ENCODE data around the gene ASIC2.

ASIC2 gene

GRCh38 chr17:33085256-33085655, 207.8 kb downstream of the ASIC2 start:
- H3K4me3 ChIP-seq (replicated peaks in 1 of 2; ENCODE audit: low read depth in 2 of 2, low read length in 2 of 2), result no peak overlapping the region
- no peak for DNase-seq (ENCODE audit: low read depth in 2 of 2)
- TF ChIP-seq, protein P1, sequence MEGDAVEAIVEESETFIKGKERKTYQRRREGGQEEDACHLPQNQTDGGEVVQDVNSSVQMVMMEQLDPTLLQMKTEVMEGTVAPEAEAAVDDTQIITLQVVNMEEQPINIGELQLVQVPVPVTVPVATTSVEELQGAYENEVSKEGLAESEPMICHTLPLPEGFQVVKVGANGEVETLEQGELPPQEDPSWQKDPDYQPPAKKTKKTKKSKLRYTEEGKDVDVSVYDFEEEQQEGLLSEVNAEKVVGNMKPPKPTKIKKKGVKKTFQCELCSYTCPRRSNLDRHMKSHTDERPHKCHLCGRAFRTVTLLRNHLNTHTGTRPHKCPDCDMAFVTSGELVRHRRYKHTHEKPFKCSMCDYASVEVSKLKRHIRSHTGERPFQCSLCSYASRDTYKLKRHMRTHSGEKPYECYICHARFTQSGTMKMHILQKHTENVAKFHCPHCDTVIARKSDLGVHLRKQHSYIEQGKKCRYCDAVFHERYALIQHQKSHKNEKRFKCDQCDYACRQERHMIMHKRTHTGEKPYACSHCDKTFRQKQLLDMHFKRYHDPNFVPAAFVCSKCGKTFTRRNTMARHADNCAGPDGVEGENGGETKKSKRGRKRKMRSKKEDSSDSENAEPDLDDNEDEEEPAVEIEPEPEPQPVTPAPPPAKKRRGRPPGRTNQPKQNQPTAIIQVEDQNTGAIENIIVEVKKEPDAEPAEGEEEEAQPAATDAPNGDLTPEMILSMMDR (IDR thresholded peaks at IDR 0.05; ENCODE audit: low read depth, low read length), result no peak

GRCh38 chr17:33084755-33085154, 208.3 kb downstream of the ASIC2 start:
- DNase-seq (ENCODE audit: low read depth in 2 of 2), result no peak
- H3K4me3 ChIP-seq (replicated peaks in 1 of 2; ENCODE audit: low read depth in 2 of 2, low read length in 2 of 2), result no peak overlapping the region
- TF ChIP-seq, protein P1 (IDR thresholded peaks at IDR 0.05; ENCODE audit: low read depth, low read length), result no peak

GRCh38 chr17:33082529-33083173, 210.4 kb downstream of the ASIC2 start:
- H3K4me3 ChIP-seq (replicated peaks in 1 of 2; ENCODE audit: low read depth in 2 of 2, low read length in 2 of 2), result no peak overlapping the region
- TF ChIP-seq, protein P1 (IDR thresholded peaks at IDR 0.05; ENCODE audit: low read depth, low read length), result no peak
- DNase-seq (ENCODE audit: low read depth in 2 of 2), result no peak

DNA sequence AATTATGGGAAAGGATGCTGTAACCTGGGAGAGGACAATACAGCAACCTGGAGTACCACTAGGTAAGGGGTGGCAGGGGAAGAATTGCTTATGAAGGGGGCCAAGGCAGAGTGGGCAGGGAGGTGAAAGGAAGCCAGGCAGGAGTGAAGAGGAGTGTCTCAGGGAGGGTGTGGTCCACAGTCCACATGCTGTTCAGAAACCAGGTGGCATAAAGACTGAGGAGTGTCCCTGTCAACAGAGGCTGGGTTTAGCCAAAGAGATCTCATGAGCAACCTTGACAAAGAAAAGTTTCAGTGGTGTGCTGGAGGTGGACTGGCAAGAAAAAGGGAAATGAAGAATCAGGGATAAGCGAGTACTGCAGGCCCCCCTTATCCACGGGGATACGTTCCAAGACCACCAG, 213.0 kb downstream of the ASIC2 start:
- no peak for DNase-seq (ENCODE audit: low read depth in 2 of 2)
- H3K4me3 ChIP-seq (replicated peaks in 1 of 2; ENCODE audit: low read depth in 2 of 2, low read length in 2 of 2), result no peak overlapping the region
- TF ChIP-seq, protein P1 (IDR thresholded peaks at IDR 0.05; ENCODE audit: low read depth, low read length), result no peak

- DNase-seq (ENCODE audit: low read depth in 2 of 2), result no peak
- H3K4me3 ChIP-seq (replicated peaks in 1 of 2; ENCODE audit: low read depth in 2 of 2, low read length in 2 of 2), result no peak overlapping the region
- TF ChIP-seq, protein P1 (IDR thresholded peaks at IDR 0.05; ENCODE audit: low read depth, low read length), result no peak
These were observed 213.9 kb downstream of the ASIC2 start for GRCh38 chr17:33079201-33079600.

GRCh38 chr17:33076979-33077378, 216.1 kb downstream of the ASIC2 start:
- TF ChIP-seq, protein P1 (IDR thresholded peaks at IDR 0.05; ENCODE audit: low read depth, low read length), result no peak
- no peak for DNase-seq (ENCODE audit: low read depth in 2 of 2)
- no peak overlapping the region for H3K4me3 ChIP-seq (replicated peaks in 1 of 2; ENCODE audit: low read depth in 2 of 2, low read length in 2 of 2)

DNA sequence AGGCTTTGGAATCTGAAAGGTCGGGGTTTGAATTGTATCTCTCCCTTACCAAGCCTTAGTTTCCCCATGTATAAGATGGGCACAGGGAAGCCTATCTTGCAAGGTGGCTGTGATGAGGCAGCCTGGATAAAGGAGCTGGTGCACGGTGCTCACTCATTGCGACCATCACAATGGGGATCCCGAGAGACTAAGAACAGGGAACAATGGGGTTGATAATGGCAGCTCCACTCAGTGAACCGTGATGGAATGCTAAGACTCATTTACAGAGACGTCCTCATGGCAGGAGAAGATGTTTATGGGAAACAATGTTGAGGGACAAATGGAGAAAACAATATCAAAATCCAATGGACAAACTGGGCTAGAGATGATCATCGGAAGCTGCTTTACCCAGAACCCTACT, 219.7 kb downstream of the ASIC2 start:
- TF ChIP-seq, protein P1 (IDR thresholded peaks at IDR 0.05; ENCODE audit: low read depth, low read length), result no peak
- DNase-seq (ENCODE audit: low read depth in 2 of 2), result no peak
- H3K4me3 ChIP-seq (replicated peaks in 1 of 2; ENCODE audit: low read depth in 2 of 2, low read length in 2 of 2), result no peak overlapping the region
